Lung (tissue), 12 donors: Measurements from ENCODE around the gene ZNF23. TPM values are rescaled to one million over a fixed set of nuclear protein-coding genes. Genes with fewer than 3 reads are reported as not detected.

Experiments used
- ATAC-seq: fragments of 200-7000 bp; cut with Tn5 transposase; one replicate; pipeline ENCODE4 v1.9.1; 2020; ENCODE audit warnings: moderate number of reproducible peaks; ENCODE audit not compliant: insufficient read depth, low FRiP score
- DNase-seq, 3 donors: peaks; one replicate each; pipeline ENCODE4 v3.0.0-alpha.2; 2013 to 2017
- H3K27ac ChIP-seq, 2 donors: one replicate each; pipeline ENCODE4 v1.5.1; 2013; ENCODE audit warnings: mild to moderate bottlenecking in 2 of 2, moderate library complexity in 2 of 2, control low read depth in 1 of 2, inconsistent platforms in 1 of 2, low read depth in 1 of 2, low read length in 1 of 2
- H3K27me3 ChIP-seq, 3 donors: one replicate each; pipeline ENCODE4 v1.5.1; 2013; ENCODE audit warnings: low read length in 2 of 3; ENCODE audit not compliant: control insufficient read depth in 3 of 3, insufficient read depth in 3 of 3
- H3K36me3 ChIP-seq, 4 donors: one replicate each; pipeline ENCODE4 v1.5.1; 2013; ENCODE audit warnings: low read length in 4 of 4, mild to moderate bottlenecking in 1 of 4, moderate library complexity in 1 of 4; ENCODE audit not compliant: control insufficient read depth in 4 of 4, insufficient read depth in 4 of 4
- H3K4me1 ChIP-seq, 5 donors: one replicate each; pipeline ENCODE4 v1.5.1; 2013; ENCODE audit warnings: low read length in 5 of 5, mild to moderate bottlenecking in 2 of 5, moderate library complexity in 1 of 5; ENCODE audit not compliant: control insufficient read depth in 5 of 5, insufficient read depth in 5 of 5
- H3K4me3 ChIP-seq: one replicate; pipeline ENCODE4 v1.5.1; 2013; ENCODE audit warnings: mild to moderate bottlenecking, control low read depth, moderate library complexity
- H3K9ac ChIP-seq, 2 donors: one replicate each; pipeline ENCODE4 v1.5.1; 2013; ENCODE audit warnings: low read length in 2 of 2, control low read depth in 1 of 2; ENCODE audit not compliant: insufficient read depth in 1 of 2
- H3K9me3 ChIP-seq, 4 donors: one replicate each; pipeline ENCODE4 v1.5.1; 2013; ENCODE audit warnings: low read length in 3 of 4, mild to moderate bottlenecking in 1 of 4, moderate library complexity in 1 of 4; ENCODE audit not compliant: control insufficient read depth in 4 of 4, insufficient read depth in 3 of 4
- whole genome bisulfite sequencing, 2 donors: extraction: QIAGEN DNeasy Blood & Tissue Kit; methylation state at CpG; one replicate each; pipeline ENCODE4 v1.1.7; 2013; 5-methylcytosine and 5-hydroxymethylcytosine counted together
- polyA plus RNA-seq, 2 donors: library from polyadenylated mRNA; stranded (reverse); fragments of 200-250 nt; gene quantifications; one replicate each; pipeline ENCODE4 v1.2.1, GENCODE V29; 2013
- total RNA-seq, 2 donors: library from RNA; depleted of rRNA in 1 of 2; stranded (reverse); fragments of >200 nt in 1 of 2; gene quantifications; one replicate each; pipeline ENCODE4 v1.2.1, GENCODE V29; 2014 to 2021
- TF ChIP-seq, protein P1 (sequence below): IDR thresholded peaks from 2 replicates; pipeline ENCODE4 v1.5.1; 2012; ENCODE audit warnings: mild to moderate bottlenecking; ENCODE audit errors: control extremely low read depth, extremely low read depth
- donor health status: control.
- donor health status: control.
- donor health status: Bipolar disorder and iron deficiency.
- donor health status: healthy.
- donor health status: DM: yes; HTN: yes; CAD: no.

Gene ZNF23
- total and polyA plus RNA-seq, 4 donors = 4.9 to 14.5 (median 10.9) TPM

DNA sequence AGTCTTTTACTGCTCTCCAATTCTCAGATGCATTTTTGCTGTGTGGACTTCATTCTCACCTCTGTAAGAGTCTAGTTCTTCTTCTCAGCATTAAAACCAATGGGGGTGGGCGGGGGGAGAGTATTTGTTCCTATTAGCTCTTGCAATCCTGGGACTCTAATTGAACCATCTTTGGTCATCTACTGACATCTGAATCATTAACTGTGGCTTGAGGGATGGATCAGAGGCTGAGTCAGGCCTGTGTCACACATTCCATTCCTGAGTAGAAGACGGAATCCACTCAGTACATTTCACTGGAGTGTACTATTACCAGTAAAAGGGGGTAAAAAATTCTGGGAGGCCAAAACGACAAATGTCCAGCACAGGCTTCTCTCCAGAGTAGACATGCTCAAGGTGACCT is 12.8 kb upstream of the ZNF23 start:
- no peak overlapping the region for H3K9ac ChIP-seq
- no peaks in the 10 kb centered on the region for H3K4me1 ChIP-seq
- H3K27ac ChIP-seq = no peak overlapping the region
- H3K4me3 ChIP-seq = no peak overlapping the region
- peaks cover 0 to 26% (median 10%) of the 10 kb centered on the region in 4 donors for H3K36me3 ChIP-seq
- H3K9me3 ChIP-seq = no peaks in the 10 kb centered on the region
- TF ChIP-seq, protein P1, sequence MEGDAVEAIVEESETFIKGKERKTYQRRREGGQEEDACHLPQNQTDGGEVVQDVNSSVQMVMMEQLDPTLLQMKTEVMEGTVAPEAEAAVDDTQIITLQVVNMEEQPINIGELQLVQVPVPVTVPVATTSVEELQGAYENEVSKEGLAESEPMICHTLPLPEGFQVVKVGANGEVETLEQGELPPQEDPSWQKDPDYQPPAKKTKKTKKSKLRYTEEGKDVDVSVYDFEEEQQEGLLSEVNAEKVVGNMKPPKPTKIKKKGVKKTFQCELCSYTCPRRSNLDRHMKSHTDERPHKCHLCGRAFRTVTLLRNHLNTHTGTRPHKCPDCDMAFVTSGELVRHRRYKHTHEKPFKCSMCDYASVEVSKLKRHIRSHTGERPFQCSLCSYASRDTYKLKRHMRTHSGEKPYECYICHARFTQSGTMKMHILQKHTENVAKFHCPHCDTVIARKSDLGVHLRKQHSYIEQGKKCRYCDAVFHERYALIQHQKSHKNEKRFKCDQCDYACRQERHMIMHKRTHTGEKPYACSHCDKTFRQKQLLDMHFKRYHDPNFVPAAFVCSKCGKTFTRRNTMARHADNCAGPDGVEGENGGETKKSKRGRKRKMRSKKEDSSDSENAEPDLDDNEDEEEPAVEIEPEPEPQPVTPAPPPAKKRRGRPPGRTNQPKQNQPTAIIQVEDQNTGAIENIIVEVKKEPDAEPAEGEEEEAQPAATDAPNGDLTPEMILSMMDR = no peak
- H3K27me3 ChIP-seq = no peaks in the 10 kb centered on the region
- WGBS, 2 donors = 91 to 94% methylated on average over 3 of the region's 3 CpGs
- ATAC-seq (no peak), DNase-seq (no peak)

DNA sequence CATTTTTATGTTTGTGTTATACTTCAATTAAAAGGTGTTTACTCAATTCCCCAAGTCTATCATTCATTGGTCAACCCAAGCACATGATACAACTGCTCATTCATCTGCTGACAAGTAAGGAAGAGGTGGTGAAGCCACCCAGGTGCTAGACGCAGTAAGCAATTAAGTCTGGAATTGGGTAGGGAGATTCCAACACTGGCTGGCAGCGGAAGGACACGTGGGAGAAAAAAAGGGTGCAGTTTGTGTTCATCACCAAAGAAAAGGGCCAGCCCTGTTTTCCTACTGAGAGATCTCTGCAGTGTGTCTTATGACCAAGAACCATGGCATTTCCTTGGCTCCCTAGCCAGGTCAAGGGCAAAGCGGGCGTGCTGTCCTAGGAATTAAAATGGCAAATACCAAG is 11.8 kb upstream of the ZNF23 start:
- TF ChIP-seq, protein P1 = no peak
- ATAC-seq = no peak
- peaks cover 0 to 26% (median 10%) of the 10 kb centered on the region in 4 donors for H3K36me3 ChIP-seq
- DNase-seq = no peak
- 95% methylated on average over 5 of the region's 5 CpGs for WGBS, 2 donors
- no peaks in the 10 kb centered on the region for H3K4me1 ChIP-seq
- H3K9ac ChIP-seq = no peak overlapping the region
- no peak overlapping the region for H3K4me3 ChIP-seq
- H3K9me3 ChIP-seq = no peaks in the 10 kb centered on the region
- no peaks in the 10 kb centered on the region for H3K27me3 ChIP-seq
- H3K27ac ChIP-seq = no peak overlapping the region

DNA sequence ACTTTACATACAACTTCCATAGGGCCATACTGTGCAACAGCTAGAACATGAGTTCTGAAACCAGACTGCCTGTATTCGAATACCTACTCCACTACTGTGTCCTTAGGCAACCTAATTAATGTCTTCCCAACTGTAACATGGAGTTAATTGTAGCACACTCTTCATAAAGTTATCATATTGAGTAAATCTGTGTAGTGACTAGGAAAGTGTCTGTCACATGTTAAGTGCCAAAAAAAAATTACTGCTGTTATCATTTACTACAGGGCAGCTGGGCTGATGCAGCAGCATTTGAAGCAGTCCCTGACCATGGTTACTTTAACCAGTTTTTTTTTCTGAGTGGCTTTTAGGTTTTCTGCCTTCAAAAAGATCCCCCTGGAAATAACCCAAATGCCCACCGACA is 10.9 kb upstream of the ZNF23 start:
- no peak for ATAC-seq
- Histone ChIP-seq H3K27ac (no peak overlapping the region), H3K36me3 (peaks cover 0 to 26% (median 8%) of the 10 kb centered on the region in 4 donors), H3K9ac (no peak overlapping the region), H3K4me1 (no peaks in the 10 kb centered on the region), H3K27me3 (no peaks in the 10 kb centered on the region), H3K4me3 (no peak overlapping the region), H3K9me3 (no peaks in the 10 kb centered on the region)
- DNase-seq = no peak
- TF ChIP-seq, protein P1 = no peak
- WGBS, 2 donors = 92 to 94% methylated on average over 2 of the region's 2 CpGs

DNA sequence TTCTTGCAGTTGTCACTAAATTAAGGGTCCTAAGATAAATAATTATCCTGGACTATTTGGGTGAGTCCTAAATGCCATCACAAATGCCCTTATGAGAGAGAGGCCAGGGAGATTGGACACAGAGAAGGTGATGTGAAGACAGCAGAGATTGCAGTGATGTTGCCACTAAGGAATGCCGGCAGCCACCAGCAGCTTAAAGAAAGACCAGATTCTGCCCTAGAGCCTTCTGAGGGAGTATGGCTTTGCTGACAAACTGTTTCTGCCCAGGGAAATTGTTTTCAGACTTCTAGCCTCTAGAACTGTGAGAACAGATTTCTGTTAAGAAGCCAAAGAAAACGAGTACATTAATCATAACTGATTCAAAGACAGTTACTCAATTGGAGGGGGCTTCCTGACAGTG is 10.0 kb upstream of the ZNF23 start:
- ATAC-seq = no peak
- H3K4me1 ChIP-seq = no peaks in the 10 kb centered on the region
- no peak overlapping the region for H3K27ac ChIP-seq
- DNase-seq = no peak
- TF ChIP-seq, protein P1 = no peak
- H3K36me3 ChIP-seq = peaks cover 0 to 22% (median 5%) of the 10 kb centered on the region in 4 donors
- no peak overlapping the region for H3K9ac ChIP-seq
- 80 to 87% methylated on average over 2 of the region's 2 CpGs for WGBS, 2 donors
- no peaks in the 10 kb centered on the region for H3K9me3 ChIP-seq
- H3K4me3 ChIP-seq = no peak overlapping the region
- no peaks in the 10 kb centered on the region for H3K27me3 ChIP-seq
